ENCODE measurements around the gene LIN7A.

Gene LIN7A

GRCh38 chr12:80749456-80749855 is 188.3 kb downstream of the LIN7A start:
- DNase-seq (ENCODE audit: low read depth) = no peak

DNA sequence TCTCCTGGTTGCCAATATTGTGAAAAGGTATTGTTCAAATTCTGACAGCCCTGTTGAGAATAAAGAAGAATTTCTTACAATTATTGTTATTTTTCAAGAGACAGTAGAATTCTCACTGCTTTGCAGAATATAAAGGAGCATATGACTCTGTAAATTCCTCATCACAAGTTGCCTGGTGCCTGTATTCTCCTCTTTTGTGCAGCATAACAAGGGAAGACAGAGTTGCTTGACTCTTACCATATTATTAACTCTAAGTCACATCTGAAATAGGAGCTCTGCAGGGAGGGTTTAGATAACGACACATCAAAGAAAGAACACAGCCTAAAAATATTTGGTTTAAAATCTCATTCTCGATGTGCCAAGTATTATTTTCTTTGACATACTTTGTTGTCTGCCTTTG is 189.9 kb downstream of the LIN7A start:
- DNase-seq (ENCODE audit: low read depth) = no peak

DNA sequence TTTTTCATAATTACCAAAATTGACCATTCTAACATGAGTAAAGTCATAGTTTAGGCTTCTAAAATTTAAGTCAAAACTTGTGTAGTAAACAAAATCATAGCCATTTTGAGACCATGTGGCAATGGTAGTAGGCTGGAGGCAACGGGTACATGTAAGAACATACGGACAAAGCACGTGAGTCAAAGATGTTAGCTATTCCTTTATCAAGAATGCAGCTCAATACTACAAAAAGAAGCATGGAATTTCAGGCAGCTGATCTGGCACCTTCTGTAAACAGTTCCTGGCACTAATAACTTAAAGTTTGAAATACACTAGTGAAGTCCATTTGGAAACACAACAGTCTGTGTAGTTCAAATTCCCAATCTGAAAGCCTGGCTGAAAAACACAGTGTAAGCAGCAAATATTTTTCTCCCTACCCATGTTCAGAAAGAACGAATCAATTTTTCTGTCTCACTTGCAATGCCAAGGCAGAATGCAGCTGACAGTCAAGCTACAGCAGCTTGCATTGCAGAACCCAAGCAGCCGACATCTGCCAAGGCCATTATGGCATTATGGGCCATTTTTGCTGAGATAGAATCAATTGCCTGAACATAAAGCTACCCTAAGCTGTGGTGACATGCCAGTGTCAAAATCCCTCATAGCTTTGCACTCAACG is 191.8 kb downstream of the LIN7A start:
- no peak for DNase-seq (ENCODE audit: low read depth)

Measured in GM04503 (cell line).